Gastrocnemius medialis (tissue), 4 donors: ENCODE data around the gene ITPA.

Experiments
- CTCF ChIP-seq, 5 experiments: fragments of 450-650 bp in 3 of 5; fragments of 200-600 bp in 2 of 5; sonication (generic) in 2 of 5; IDR thresholded peaks in 4 of 5; conservative IDR thresholded peaks in 1 of 5; 1 replicate in 4 of 5; 2 replicates in 1 of 5; pipeline ENCODE4 v1.5.1; 2016 to 2019; ENCODE audit warnings: antibody characterized with exemption in 5 of 5, mild to moderate bottlenecking in 3 of 5, moderate library complexity in 3 of 5
- POLR2A ChIP-seq, 2 donors: fragments of 450-650 bp; IDR thresholded peaks; one replicate each; pipeline ENCODE4 v1.6.1; 2017; ENCODE audit warnings: antibody characterized with exemption in 2 of 2, mild to moderate bottlenecking in 2 of 2, moderate library complexity in 2 of 2

- TF ChIP-seq CTCF (IDR thresholded peaks at IDR 0.05 in 4 of 5, conservative IDR thresholded peaks at IDR 0.05 in 1 of 5) (no peak), POLR2A (IDR thresholded peaks at IDR 0.05) (no peak)
Observed at GRCh38 chr20:3247638-3248037, 38.3 kb downstream of the ITPA start.
